GM19035 (cell line): ENCODE results near the gene CENPA.
"Not testable (repeated sequence)": the region's sequence is repeated elsewhere in the genome, so short reads cannot be mapped to it uniquely, and the experiment has no call there.

Experiments used
- ATAC-seq: cut with Tn5 transposase; IDR thresholded peaks from one replicate; pipeline ENCODE4 v1.9.1; 2021; ENCODE audit not compliant: unreplicated experiment

The CENPA gene

DNA sequence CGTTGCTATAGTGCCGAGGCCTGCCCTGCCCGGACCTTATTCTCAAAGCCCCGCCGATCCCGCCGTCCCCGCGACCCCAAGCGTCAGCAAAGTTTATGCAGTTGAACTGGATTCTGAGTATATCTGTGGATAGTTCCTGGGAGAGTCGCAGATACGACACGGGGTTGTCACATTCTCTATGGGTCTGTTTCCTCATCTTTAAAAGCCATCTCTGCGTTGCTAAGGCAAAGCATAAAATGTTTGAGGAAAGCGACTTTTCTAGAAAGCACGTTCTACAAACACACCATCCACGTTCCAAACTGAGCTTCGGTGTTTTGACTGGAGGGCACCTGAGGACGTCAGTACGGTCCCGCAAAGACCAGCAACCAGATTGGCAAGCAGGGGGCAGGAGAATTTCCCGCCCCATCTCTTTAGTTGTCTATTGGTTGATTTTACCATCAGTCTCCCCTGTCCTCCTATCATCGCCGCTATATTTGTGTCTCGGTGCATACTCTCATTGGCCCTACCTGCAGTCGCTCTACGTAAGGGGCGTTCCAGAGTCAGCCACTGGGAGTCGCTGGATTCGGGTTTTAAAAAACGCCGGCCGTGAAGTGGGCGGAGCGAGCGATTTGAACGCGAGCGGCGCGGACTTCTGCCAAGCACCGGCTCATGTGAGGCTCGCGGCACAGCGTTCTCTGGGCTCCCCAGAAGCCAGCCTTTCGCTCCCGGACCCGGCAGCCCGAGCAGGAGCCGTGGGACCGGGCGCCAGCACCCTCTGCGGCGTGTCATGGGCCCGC is at the start of gene CENPA:
CENPA (plus strand) TSS at position 626 of the 776 bp plus-strand sequence; CDS start at position 767, 141 bp downstream.
- peak; percentile 99 for ATAC-seq

- no peak for ATAC-seq
These were observed 48.6 kb upstream of the CENPA start for GRCh38 chr2:26737221-26737620.

DNA sequence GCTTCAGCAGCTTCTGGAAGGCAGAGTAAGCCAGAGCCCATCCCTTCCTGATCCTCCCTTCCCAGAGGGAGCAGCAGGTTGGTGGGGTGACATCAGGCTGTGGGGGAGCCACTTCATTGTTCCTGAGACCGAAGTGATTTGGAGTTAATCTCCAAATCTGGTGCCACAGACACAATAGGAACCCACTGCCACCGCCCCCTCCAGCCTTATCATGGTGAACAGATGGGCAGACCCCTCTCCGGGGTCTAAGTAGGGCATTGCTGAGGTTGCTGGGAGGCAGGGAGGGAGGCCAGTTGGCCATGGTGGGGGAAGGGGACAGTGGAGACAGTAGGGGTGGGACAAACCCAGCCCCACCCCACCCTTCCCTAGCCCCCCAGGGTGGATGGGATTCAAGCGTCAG is 47.4 kb upstream of the CENPA start:
- ATAC-seq = no peak

DNA sequence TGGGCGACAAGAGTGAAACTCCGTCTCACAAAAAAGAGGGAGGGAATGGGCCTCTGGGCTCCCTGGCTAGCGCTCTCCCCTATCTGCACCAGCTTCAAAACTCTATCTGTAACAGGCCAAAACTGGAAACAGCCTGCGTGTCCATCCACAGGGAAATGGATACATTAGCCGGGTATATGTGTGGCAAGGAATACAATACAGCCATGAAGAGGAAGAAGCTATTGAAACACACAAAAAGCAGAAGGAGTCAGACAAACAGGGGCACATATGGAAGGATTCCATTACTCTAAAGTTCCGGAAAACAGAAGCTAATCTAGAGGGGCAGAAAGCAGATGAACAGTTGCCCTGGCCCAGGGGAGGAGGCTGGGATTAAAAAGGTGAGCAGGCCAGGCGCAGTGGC is 46.3 kb upstream of the CENPA start:
- ATAC-seq = no peak

DNA sequence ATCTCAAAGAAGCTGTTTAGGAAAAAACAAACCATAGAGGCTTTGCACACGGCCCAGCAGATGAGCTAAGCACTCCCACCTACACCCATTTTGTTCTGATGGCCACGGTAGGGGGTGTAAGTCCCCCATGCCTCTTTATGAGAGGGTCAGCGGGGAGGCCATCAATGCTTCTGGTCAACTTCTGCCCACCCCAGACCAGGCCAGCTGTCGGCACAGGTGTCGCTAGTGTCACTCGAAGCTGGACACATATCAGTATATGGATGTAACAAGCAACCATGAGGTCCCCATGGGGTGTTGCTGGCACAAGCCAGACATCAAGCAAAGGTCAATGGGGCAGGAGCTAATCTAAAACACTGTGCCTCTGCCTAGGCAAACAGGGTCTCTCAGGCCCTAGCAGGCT is 45.5 kb upstream of the CENPA start:
- no peak for ATAC-seq

- ATAC-seq = no peak
These were observed 45.0 kb upstream of the CENPA start for GRCh38 chr2:26740890-26741302.

GRCh38 chr2:26742048-26742770 is 43.6 kb upstream of the CENPA start:
- no peak for ATAC-seq

DNA sequence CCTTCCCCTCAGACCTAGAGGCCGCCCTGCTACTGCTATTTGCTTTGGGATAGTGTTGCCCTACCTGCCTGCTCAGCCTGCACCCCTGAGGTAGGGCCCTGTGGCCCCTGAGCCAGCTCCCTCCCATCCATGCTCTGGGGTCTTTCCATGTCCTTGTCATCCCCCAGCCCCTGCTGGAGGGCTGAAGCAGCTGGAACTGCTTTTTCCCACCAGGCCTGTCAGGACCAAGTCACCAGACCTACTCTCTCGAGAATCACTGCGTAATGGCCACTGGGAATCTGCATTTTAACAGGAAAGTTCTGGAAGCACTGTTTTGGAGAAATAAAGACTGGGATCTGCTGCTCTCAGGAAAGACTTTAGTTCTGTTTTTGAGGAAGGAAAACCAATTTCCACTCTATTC is 42.0 kb upstream of the CENPA start:
- ATAC-seq = no peak

GRCh38 chr2:26744953-26745352 is 40.9 kb upstream of the CENPA start:
- no peak for ATAC-seq

DNA sequence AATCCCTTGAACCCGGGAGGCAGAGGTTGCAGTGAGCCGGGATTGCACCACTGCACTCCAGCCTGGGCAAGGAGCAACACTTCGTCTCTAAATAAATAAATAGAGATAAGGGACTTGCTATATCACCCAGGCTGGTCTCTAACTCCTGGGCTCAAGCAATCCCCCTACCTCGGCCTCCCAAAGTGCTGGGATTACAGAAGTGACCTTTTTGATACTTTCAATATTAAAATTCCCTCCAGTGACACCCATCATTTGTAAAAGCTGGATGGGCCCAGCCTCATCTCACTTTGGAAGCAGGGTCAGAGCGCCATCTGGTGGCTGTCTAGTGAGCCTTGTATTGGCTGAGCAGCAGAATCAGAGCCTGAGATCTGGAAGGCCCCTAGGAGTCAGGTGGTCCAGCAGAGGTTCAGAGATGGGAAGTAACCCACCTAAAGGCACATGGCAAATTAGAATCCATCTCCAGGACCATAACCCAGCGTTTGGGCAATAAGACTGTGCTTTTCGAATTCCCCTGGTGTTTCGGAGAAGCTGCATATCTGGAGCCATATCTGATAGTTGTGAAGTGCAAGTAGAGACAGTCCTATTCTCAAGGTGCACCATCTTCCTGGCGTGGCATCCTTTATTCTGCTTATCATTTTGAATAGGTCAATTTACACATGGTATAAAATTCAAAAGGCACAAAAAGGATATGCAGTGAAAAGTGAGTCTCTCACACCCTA is 40.1 kb upstream of the CENPA start:
- ATAC-seq = no peak

- ATAC-seq = no peak
These were observed 38.9 kb upstream of the CENPA start for GRCh38 chr2:26746934-26747333.

GRCh38 chr2:26749787-26750420 is 36.0 kb upstream of the CENPA start:
- ATAC-seq = not testable (repeated sequence)

GRCh38 chr2:26750467-26750866 is 35.4 kb upstream of the CENPA start:
- not testable (repeated sequence) for ATAC-seq

DNA sequence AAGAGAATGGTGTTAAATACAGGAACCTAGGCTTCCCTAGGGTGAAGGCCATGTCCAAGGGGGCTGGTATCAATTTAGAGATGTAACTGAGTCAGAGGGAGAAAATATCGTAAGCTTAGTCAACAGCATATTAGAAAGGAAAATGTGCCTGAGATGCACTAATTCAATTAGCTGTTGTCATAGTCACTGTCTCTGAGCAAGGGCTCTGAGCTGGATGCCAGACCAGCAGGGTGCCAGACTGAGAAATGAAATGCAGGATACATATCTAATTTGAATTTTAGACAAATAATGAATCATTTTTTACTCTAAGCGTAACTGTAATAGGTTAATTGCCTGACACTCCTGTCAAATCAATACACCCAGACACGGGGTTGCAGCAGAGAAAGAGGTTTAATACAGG is 33.2 kb upstream of the CENPA start:
- ATAC-seq = no peak

DNA sequence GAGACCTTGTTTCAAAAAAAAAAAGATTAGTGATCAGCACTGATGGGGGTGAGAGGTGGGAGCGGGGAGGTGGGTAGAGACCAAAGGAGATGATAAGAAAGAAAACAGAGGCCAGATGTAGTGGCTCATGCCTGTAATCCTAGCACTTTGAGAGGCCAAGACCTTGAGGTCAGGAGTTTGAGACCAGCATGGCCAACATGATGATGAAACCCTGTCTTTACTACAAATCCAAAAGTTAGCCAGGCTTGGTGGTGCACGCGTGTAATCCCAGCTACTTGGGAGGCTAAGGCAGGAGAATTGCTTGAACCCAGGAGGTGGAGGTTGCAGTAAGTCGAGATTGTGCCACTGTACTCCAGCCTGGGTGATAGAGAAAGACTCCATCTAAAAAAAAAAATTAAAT is 31.3 kb upstream of the CENPA start:
- no peak for ATAC-seq

DNA sequence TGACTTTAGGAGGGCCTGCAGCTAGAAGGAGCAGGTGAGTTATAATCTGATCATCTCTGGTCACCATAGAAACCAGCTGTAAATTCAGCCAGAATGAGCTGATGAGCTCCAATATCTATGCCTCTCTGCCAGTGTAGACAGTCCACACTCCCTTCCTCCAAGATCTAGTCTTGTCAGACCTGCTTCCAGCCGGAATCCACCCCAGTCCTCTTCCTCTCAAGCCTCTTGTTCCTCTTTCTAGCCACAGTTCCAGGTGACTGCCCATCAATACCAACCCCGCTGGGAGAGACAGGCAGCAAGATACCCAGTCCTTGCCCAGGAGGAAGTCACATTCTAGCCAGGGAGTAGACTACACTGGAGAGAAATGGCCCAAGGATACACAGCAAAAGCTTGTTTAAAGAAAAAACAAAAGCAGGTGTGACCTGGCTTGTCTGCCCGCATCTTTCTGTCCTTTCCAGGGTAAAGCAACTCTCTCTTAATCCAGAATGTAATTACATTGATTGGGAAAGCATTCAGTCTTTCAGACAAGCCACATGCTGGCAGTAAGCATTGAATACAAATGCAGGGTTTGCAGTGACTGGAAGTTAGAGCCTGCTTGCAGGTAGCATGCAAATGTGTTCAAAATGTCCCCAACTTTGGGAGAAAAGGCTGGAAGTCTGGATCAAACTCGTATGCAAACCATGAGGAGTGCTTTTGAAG is 30.7 kb upstream of the CENPA start:
- ATAC-seq = no peak

- no peak for ATAC-seq
These were observed 29.5 kb upstream of the CENPA start for GRCh38 chr2:26756337-26756736.

DNA sequence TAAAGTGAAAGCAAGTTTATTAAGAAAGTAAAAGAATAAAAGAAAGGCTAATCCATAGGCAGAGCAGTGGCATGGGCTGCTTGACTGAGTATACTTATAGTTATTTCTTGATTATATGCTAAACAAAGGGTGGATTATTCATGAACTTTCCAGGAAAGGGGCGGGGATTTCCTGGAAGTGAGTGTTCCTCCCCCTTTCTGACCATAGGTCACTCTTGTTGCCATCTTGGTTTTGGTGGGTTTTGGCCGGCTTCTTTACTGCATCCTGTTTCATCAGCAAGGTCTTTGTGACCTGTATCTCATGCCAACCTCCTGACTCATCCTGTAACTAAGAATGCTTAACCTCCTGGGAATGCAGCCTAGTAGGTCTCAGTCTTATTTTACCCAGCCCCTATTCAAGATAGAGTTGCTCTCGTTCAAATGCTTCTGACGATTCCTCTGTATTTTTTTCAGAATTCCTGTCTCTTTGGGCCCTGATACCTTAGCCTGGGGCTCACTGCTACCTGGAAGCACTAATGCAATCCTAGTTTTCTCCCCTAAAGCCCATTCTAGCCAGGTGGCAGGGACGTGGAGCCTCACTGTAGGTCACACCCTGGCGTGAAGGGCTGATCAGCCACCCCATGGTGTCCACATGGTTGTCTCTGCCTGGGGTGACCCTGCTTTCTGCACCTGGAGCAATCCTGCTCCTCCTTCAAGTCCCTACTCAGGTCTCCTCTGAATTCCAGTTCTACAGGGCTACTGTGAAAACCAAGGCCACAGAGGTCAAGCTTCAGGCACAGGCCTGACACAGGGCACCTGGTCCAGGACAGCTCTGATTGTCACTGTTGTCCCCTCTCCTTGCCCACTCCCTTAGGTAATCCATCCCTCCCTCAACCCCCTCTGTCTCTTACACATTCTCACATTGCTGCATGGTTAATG is 27.7 kb upstream of the CENPA start:
- ATAC-seq = peak; percentile 65

- ATAC-seq = no peak
These were observed 27.0 kb upstream of the CENPA start for GRCh38 chr2:26758790-26759321.
